GM19463 (cell line): Measurements from ENCODE around the gene CLIC6.
A peak's percentile ranks its signal among the peaks of the same experiment; 100 is the strongest.
"Not testable (repeated sequence)": the region's sequence is repeated elsewhere in the genome, so short reads cannot be mapped to it uniquely, and the experiment has no call there.

Experiments
- ATAC-seq: cut with Tn5 transposase; IDR thresholded peaks from one replicate; pipeline ENCODE4 v1.9.1; 2021; ENCODE audit warnings: mild to moderate bottlenecking, moderate library complexity; ENCODE audit not compliant: unreplicated experiment

Gene CLIC6

GRCh38 chr21:34691390-34692032 is 22.7 kb downstream of the CLIC6 start:
- no peak for ATAC-seq

DNA sequence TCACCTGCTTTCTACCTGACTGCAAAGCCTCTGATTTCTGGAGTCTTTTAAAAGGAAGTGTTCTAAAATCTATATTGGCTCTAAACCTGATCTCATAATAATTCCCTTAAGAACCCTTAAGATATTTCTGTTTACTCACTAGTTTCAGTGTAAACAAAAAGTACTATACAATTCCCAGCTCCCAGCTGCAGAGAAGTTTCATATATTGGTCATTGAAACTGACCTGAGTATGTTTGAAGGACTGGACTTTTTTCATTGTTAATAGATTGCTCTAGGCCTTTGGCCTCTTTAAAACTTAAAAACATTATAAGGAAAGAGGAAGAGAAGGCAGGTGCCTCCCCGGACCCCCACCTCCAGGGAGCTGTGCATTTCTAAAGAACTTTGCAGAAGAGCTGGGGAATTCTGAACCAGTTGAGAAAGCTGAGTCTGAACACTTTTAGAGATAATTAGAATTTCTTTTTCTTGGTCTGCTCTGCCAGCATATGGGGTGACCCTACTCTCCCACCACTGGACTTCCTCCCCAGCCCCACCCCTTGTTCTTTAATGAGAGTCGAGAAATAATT is 23.7 kb downstream of the CLIC6 start:
- no peak for ATAC-seq

- ATAC-seq: no peak
Observed at GRCh38 chr21:34693192-34693810, 24.5 kb downstream of the CLIC6 start.

DNA sequence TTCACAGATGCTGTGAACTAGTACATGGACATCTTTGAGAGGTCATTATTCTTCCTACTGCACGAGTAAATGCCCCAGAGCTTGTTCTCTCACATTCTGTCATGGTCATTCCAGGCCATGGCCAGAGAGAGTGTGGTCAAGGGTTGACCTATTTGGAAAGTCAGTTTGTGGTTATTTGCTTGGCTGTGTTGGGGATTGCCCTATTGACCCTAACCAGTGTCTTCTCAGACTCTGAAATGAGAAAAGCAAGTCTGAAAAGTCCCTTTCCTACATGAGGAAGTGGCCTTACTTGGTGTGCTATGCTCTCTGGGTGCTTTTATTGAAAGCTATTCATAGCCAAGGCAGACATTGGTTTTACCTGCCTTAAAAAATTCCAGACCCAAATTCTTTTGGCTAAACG is 26.6 kb downstream of the CLIC6 start:
- peak; percentile 85 for ATAC-seq

- no peak for ATAC-seq
Observed at GRCh38 chr21:34696121-34696520, 27.3 kb downstream of the CLIC6 start.

DNA sequence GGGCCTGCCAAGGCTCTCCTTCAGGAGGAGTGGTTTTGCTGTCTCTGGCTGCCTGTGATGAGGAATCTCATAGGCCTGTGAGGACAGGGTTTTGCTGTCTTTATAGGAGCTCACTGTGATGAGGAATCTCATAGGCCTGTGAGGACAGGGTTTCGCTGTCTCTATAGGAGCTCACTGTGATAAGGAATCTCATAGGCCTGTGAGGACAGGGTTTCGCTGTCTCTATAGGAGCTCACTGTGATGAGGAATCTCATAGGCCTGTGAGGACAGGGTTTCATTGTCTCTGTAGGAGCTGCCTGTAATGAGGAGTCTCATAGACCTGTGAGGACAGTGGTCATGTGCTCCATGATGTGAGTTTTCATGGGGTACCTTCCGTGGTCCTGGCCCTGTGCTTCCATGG is 29.0 kb downstream of the CLIC6 start:
- ATAC-seq: no peak

DNA sequence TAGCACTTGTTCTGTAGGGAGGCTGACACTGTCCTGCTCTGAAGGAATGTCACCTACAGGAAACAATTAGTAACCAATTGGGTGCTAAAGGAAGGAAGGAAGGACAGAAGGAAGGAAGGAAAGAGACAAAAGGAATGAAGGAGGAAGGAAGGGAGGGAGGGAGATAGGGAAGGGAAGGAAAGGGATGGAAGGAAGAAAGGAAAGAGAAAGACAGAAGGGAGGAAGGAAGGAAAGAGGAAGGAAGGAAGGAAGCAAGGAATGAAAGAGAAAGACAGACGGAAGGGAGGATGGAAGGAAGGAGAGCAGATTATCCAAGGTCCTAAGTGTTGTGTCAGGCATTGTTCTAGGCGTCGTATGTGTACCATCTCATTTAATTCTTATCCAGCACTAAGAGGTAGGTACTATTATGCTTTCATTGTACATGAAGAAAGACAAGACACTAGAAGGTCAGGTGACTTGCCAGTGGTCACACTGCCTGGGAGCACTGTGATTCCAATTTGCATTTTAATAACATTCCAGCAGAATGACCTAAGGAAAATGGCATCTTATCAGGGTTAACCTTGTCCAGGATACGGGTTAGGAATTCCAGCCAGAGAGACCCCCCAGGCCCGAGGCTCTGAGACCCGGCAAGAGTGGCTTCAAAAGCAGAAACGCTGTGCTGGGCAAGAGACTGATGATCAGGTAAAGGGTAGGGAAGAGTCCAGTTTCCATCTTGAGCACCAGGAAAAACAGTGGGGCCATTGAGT is 29.6 kb downstream of the CLIC6 start:
- no peak for ATAC-seq

DNA sequence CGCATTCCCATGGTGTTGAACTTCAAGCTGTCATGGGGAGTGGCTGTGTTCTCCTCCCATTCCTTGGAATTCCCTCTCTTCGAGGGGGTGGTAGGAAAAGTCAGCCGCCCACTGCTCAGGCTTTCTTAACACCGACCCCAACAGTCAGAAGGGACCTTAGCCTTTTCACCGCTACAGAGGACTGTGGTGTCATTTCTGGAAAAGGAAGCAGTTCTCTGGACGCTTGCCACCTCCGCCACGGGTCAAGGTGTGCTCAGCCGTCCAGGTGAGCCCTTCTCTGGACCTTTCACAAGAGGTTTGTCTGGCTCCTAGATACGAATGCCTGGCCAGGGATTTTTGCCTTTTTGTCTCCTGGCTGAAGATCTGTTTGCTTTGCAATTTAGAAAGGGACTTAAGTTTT is 31.8 kb downstream of the CLIC6 start:
- no peak for ATAC-seq

DNA sequence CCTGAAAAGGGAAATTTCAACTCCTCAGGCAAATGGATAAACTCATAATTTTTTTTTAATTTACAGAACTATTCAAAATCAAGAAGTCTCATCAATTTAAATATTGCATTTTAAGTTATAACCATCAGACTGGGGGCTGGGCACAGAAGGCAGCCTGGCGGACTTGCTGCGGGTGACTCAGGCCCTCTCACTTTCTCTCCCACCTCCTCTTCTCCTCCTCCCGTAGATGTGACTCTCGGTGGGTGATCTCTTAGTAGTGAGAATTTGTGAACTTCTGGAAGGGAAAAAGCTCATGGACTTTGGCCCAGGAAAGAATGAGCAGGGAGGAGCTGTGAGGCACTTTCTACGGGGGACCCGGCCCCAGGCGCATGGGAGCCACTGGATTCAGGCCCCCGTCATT is 32.9 kb downstream of the CLIC6 start:
- no peak for ATAC-seq

DNA sequence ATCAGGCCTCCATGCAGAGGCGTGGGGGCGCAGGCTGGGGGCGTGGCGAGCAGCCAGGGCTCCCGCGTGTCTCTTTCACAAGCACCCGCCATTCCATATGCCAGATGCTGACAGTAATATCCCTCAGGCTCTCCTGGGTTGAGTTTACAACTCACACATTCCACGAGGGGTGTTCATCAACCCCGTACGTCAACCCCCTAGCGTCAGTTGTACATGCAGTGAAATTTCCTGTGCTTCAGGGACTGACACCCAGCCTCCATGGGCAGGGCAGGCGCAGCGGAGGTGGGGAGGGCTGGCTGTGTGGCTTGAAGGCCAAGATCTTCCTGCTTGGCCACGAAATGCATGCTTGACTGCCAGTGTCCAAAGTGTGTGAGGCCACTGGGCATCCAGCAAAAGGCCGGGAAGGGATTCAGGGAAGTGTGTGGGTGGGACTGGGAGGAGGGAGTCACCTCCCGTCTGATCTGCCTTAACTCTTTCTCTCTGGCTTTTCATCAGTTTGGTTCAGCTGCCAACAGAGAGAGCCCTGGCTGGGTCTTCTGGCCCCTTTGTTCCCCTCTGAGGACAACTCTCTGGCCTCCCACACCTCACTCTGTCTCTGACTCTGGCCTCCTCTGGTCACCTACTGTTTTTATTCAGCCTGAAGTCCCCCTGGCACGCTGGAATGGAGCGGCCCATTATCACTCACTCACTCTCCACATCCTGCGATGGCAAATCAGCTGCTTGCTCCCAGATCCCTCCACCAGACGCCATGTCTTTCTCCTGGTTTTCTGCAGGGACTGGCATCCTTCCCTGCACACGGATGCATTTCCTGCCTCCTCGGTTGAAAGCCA is 33.8 kb downstream of the CLIC6 start:
- ATAC-seq: no peak

DNA sequence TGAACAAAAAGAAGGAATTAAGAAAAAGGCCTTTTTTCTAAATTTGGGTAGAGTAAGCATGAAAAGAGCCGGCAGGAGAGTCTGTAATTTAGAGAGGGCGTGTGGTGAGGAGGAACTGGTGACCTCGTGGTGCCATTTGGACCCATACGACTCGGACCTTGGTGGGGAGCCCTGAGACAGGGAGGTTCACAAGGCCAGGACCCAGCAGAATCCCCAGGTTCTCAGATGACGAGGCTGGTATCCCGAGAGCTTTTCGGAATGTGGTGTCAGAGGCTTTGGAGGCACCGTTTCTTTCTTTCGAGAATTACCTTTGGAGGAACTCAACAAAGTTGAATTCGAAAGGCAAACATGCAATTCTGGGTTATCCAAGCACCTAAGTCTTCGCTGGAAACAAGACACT is 34.8 kb downstream of the CLIC6 start:
- ATAC-seq: no peak

GRCh38 chr21:34704119-34704518 is 35.3 kb downstream of the CLIC6 start:
- ATAC-seq: no peak

DNA sequence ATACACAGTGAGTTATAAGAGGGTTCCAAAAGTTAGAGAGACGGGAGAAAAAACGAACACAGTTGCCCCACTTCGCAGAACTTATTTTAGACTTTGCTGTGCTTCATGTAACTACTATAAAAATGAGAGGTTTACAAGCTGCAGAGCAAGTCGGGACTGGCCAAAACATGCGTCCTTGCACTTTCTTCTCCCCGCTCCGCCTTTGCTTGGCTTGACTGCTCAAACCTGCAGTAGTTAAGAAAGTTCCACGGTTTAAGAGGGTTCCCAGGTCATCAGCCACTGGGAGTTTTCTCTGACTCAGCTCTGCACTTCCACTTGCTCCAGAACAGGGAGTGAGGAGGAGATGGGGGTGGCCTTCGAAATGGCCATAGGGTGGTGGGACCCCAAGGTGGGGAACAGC is 36.2 kb downstream of the CLIC6 start:
- no peak for ATAC-seq

- ATAC-seq: no peak
Observed at GRCh38 chr21:34706337-34706736, 37.5 kb downstream of the CLIC6 start.

GRCh38 chr21:34707876-34708325 is 39.1 kb downstream of the CLIC6 start:
- ATAC-seq: peak; percentile 96

- ATAC-seq: no peak
Observed at GRCh38 chr21:34713621-34714020, 44.8 kb downstream of the CLIC6 start.

DNA sequence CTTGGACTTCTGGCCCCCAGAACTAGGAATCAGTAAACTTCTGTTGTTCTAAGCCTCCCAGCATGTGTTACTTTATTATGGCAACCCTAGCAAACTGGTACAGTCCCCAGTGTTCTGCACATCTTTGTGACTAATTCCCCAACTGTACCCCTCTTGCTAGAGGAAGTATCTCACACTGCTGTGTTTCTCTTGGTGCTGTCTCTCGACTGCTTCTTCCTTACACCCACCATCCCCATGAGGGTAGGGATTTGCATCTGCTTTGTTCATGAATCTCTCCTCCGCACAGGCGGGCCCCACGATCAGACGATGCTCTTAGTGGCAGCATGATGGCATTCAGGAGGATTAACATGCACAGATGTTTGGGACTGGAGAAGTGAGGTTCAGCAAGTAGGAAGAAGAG is 46.7 kb downstream of the CLIC6 start:
- ATAC-seq: no peak

DNA sequence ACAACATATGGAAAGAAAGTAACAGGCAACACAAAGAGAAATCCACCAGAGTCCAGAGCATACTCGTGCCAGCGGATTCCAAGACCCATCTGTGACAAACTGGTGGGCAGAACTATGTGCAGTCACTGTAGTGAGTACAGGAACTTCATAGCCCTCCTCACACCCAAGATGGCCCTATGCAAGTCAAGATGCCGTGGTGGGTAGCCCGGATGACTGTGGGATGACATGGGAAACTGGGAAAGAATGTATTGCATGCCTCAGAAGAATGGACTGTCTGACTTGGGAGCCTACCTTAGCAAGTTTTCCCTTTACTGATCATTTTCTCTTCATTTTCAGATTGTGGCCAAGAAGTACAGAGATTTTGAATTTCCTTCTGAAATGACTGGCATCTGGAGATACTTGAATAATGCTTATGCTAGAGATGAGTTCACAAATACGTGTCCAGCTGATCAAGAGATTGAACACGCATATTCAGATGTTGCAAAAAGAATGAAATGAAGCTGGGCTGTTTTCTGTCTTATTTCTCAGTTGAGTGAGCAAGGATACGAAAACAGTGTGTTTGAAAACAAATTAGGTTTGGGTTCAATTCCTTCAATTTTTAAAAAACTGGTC is 47.3 kb downstream of the CLIC6 start:
- ATAC-seq: no peak

DNA sequence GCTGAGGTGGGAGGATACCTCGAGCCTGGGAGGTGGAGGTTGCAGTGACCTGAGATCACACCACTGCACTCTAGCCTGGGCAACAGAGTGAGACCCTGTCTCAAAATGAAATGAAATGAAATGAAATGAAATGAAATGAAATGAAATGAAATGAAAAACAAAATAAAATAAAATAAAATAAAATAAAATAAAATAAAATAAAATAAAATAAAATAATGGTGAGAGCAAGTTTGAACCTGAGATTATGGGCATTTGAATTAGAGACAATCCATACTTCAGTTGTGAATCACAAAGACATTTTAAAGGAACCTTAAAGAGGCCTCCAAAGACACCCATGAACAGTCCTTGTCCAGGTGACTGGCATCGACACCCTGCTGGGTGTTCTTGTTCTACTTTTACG is 49.7 kb downstream of the CLIC6 start:
- not testable (repeated sequence) for ATAC-seq

- ATAC-seq: no peak
Observed at GRCh38 chr21:34722684-34723300, 54.0 kb downstream of the CLIC6 start.
